ENCODE data around the gene KPNA6.
A peak's percentile ranks its signal among the peaks of the same experiment; 100 is the strongest.
"Not testable (repeated sequence)": the region's sequence is repeated elsewhere in the genome, so short reads cannot be mapped to it uniquely, and the experiment has no call there.

The KPNA6 gene

DNA sequence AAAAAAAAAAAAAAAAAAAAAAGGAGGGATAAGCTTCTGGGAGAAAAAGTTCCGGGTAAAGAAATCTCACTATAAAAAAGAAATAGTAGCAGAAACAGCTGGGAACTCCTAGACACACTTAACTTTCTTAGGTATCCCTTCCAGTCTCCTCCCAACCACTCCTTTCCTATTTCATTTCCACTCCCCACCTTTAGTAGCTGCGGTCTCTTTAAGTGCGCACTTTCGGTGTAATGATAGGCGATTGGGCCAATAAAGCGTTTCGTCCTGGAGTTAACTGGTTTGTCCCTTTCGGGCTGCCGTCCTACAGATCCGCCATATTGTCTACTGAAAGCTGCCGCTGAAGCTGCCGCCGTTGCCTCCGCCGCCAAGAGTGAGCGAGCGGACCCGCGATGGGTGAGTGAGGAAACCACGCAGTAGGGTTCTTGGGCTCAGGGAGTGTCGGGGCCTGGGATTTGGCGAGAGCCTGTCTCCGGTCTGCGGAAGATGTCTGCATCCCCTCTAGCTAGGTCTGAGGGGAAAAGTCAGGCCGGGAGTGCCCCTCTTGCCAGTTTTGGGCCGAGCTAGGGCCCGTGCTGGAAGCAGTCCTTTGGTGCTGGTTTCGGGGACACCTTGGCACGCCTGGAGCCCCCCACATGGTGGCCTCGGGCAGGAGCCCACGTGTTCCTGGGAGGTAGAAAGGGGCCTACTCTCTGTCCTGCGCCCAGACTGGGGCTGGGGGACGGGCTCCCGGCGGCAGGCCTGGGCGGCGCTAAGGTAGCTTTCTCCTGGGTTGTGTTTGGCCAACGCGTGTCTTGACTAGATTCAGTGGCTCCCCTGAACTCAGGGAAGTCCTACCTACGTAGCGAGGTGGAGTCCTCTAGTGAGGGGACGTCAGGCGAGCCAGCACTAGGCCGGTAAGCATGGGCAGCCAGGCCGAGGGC, at the start of gene KPNA6:
Gene KPNA6, plus strand, starts transcription at position 315 of the 920 bp plus-strand sequence. Its CDS starts 75 bp downstream, at position 390.
- DNase-seq (ENCODE audit: low spot score), result peak; percentile 94

DNA sequence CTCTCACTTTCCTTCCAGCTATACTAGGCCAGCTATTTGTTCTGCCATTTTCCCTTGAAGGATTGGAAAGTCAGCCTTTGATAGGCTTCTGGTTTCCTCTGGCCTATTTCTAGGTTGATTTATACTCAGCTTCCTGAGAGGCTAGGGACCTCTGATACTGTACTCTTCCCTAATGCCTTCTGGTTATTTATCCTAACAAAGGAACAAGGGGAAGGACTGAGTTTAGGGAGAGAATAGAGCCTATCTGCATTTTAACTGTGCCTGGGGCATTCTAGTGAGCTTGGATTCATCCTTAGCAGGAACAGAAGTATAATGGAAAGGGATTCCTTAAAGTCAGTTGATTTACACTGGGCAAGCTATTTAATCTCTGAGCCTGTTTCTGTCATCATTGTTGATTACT, 46.9 kb upstream of the KPNA6 start:
- DNase-seq (ENCODE audit: low spot score), result no peak

DNA sequence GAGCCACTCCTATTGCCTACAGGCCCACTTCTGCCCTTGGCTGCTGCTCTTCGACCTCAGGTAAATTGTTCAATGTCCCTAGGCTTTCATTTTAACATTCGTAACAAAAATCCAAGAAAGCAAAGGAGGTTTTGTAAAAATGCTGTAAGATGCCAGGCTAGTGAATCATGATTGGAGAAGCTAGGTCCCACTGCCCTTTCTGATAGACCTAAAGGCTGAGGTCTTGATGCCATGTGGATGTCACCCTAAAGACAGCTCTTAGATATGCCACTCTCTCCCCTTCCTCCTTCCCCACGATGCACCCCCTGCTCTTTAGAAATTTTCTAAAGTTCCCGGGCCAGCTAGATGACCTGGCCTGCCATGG, 45.0 kb upstream of the KPNA6 start:
- no peak for DNase-seq (ENCODE audit: low spot score)

DNA sequence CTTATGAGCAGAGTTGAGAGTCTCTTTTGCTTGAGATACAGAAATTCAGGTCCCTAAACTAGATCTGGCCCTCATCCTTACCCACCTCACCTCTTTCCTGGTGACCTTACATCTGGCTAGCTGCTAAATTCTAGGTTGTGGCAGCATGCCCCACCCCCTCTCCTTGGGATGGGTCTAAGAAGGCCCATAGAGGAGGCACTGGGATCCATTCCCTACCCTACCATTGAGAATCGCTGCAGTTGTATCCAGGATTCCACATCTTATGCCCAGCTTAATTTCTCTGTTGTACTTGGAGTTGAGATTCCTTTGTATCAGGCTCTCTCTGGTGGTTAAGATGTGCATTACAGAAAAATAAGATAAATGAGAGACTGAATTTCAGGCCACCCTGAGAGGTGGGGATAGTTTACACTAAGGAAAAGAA, 44.6 kb upstream of the KPNA6 start:
- peak; percentile 23 for DNase-seq (ENCODE audit: low spot score)

DNA sequence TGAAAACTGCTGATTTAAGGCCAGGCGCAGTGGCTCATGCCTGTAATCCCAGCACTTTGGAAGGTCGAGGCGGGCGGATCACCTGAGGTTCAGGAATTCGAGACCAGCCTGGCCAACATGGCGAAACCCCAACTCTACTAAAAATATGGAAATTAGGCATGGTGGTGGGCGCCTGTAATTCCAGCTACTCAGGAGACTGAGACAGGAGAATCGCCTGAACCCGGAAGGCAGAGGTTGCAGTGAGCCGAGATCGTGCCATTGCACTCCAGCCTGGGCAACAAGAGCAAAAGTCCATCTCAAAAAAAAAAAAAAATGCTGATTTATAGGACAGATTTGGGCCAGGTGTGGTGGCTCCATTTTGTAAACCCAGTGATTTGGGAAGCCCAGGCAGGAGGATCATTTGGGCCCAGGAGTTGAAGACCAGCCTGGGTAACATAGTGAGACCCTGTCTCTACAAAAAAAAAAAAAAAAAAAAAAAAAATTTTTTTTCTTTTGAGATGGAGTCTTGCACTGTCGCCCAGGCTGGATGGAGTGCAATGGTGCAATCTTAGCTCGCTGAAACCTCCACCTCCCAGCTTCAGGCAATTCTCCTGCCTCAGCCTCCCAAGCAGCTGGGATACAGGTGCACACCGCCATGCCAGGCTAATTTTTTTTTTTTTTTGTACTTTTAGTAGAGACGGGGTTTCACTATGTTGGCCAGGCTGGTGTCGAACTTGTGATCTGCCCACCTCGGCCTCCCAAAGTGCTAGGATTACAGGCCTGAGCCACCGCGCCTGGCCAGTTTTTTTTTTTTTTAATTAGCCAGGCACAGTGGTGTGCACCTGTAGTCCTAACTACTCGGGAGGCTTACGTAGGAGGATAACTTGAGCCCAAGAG, 42.0 kb upstream of the KPNA6 start:
- not testable (repeated sequence) for DNase-seq (ENCODE audit: low spot score)

DNA sequence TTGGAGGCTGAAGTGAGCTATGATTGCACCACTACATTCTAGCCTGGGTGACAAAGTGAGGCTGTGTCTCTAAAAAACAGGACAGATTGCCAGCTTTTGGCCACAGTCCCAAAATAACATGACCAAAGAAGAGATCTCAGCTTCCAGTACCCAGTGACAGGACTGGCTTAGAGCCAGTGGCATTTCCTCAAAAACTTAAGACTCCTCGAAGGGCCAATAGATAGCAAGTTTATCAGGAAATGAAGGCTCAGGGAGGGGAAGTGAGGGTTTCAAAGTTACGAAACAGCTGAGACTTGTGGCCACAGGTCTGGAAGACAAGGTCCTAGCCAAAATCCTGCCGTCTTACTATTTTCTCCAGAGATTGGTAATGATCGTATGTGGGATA, 41.4 kb upstream of the KPNA6 start:
- DNase-seq (ENCODE audit: low spot score), result peak; percentile 75

DNA sequence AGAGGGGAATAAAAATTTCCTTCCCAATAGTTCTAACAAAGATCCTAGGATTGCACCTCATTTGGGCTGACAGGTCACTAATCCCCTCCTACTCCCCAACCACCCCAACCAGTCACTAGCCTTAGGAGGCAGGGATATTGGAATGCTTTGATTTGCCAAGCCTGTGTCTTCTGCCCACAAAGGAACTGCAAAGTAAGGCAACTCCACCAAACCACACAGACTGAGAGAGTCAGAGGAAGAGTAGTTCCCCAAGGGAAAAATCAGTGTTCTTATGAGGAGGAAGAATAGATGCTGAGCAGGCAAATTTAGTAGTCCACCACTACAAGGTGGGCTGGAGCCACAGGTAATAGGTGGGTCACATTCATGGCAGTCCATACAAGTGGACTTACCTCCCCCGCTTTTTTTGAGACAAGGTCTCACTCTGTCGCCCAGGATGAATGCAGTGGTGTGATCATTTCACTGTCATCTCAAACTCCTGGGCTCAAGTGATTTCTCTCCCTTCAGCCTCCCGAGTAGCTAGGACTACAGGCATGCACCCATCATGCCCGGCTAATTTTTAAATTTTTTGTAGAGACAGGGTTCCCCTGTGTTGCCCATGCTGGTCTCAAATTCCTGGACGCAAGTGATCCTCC, 38.8 kb upstream of the KPNA6 start:
- no peak for DNase-seq (ENCODE audit: low spot score)

DNA sequence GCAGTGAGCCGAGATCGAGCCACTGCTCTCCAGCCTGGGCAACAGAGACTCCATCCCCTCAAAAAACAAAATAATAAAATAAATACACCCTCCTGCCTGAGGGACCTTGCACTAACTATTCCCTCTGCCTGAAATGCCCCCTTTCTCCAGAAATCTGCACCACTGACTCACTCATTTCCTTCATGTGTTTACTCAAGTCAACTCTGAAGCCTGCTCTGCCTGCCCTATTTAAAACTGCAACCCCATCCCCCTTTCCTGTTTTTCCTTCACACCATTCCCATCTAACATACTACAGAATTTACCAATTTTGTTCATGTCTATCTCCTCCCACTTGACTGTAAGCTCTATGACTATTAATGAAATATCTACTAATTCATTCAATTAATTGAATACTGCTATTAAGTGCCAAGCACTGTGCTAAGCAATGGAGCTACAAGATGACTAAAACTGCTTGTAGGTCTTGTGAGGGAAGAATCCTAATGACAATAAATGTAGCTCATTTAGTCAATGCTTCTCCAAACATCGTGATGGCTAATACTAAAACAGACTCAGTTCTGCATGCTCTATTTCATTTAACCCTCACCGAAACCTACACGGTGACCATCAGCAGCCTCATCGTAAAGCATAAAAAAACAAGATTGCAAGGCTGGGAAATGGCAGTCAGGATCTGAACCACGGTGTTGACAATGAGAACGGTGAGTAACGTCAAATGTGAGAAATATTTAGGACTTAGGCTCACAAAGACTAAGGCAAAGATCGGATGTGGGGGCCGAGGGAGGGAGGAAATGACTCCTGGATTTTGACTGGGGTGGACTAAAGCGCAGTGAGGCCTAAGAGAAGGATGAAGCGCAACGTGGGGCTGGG, 35.9 kb upstream of the KPNA6 start:
- no peak for DNase-seq (ENCODE audit: low spot score)

DNA sequence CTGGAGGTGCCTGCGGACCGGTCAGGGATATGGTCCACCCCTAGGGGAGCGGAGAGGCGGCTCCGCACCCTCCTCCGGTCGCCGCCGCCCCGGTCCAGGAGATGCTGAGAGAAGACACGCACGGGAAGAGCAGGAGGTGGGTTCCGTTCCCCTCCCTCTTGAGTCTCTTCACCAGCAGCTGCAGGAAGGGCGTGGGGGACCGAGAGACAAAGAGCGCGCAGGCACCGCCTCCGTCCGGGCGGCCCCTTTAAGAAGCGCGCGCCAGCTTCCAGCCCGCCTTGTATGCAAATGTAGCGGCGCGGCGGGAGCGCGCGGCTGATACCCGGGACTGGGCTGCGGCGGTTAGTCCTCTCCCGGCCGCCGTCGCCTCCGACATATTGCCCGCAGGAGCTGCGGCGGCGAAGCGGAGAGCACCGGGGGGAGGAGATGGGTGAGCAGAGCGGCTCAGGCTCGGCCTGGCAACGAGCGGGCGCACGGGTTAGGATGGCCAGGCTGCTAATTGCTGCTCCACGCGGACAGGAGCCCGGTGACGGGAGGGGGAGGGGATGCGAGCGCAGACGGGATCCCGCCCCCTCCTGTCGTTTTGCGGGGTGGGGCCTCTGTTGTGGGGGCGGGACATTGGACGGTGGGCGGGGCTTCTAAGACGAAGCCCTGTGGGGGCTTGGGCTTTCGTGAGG, 35.1 kb upstream of the KPNA6 start, which contains the start of gene TMEM39B:
Gene TMEM39B, plus strand, starts transcription at position 318 of the 677 bp plus-strand sequence. Its CDS starts 109 bp downstream, at position 427.
- peak; percentile 90 for DNase-seq (ENCODE audit: low spot score)

DNA sequence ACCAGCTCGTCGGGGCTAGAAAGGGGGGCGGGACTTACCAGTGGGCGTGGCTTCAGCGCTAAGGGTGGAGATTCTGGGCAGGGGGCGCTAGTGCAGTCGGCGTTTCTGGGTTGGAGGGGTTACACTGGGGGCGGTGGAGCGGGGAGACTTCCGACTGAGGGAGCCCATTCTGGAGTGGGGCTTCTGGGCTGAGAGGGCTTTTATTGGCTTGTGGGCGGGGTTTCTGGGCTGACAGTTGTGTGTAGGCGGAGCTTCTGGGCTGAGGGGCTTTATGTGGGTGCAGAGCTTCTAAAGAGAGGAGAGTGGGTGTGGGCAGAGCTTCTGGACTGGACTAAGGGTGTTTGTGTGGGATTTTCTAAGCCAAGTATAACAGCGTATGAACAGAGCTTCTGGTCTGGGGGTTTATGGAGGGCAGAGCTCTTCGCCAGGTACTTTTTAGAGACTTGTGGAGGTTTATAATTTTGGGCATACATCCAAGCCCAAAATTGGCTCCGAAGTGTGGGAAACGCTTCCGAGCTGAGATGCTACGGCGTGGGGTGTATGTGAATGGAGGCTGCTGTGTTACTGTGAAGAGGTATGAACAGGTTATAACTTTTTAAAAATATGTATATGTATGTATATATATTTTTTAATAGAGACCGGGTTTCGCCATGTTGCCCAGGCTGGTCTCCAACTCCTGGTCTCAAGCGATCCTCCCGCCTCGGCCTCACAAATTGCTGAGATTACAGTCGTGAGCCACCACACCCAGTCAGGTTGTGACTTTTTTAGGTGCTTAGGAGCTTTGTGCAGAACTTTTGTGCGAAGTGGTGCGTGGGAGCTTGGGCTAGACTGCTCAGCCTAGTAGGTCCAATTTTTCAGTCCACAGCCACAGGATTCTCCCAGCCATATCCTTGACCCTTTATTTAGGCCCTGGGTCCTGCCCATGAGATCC, 34.3 kb upstream of the KPNA6 start:
- no peak for DNase-seq (ENCODE audit: low spot score)

DNA sequence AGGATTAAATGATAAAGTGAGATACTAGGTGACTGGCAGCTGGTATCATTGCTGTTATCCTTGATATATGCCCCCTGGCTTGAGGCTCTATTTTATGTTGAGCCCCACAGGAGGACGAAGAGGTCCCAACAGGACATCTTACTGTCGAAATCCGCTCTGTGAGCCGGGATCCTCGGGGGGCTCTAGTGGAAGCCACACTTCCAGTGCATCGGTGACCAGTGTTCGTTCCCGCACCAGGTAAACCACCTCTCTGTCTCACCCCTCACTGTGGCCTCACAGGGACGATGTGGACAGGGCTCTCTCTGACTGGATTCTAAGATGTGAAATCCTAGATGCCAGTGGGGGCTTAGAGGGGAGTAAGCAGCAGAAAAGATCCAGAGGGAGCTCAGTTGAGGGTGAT, 33.0 kb upstream of the KPNA6 start:
- DNase-seq (ENCODE audit: low spot score), result no peak

DNA sequence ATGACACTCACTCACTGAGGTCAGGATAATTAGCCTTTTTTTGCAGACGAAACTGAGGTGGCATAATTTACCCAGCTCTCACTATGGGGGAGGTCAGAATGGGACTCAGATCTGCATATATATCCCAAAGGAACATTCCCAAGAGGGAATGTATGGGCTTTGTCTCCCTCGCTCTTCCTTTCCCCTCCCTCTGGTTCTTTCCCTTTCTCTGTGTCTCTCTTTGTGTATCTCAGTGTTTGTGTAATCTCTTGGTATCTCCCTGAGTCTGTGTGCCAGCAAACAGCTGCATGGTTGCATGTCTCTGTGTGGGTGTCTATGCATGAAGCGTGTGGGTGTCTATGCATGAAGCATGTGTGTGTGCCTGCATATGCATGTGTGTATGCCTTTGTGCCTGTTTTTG, 30.4 kb upstream of the KPNA6 start:
- DNase-seq (ENCODE audit: low spot score), result no peak

DNA sequence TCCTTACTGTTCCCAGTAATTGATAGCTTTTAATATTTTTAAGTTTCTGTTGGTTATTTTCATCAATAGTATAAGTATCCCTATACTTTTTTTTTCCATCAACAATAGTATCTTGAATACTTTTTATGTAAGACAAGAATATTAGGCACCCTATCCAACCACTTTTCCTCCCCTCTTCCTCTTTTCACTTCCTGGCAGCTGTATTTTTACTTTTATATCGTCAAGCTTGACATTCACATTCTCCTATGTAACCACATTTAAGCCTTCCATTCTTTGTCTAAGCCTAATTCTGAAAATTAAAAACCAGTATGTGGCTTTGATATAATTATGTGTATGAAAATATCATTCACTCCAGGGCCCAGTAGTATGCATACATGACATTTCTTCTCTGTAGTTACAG, 25.8 kb upstream of the KPNA6 start:
- no peak for DNase-seq (ENCODE audit: low spot score)

DNA sequence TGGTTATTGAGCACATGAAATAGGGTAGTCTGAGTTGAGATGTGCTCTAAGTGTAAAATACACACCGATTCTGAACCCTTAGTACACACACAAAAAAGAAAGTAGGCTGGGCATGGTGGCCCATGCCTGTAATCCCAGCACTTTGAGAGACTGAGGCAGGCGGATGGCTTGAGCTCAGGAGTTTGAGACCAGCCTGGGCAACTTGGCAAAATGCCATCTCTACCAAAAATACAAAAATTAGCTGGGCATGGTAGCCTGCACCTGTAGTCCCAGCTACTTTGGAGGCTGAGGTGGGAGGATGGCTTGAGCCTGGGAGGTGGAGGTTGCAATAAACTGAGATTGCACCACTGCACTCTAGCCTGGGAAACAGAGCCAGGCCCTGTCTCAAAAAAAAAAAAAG, 21.5 kb upstream of the KPNA6 start:
- DNase-seq (ENCODE audit: low spot score), result not testable (repeated sequence)

DNA sequence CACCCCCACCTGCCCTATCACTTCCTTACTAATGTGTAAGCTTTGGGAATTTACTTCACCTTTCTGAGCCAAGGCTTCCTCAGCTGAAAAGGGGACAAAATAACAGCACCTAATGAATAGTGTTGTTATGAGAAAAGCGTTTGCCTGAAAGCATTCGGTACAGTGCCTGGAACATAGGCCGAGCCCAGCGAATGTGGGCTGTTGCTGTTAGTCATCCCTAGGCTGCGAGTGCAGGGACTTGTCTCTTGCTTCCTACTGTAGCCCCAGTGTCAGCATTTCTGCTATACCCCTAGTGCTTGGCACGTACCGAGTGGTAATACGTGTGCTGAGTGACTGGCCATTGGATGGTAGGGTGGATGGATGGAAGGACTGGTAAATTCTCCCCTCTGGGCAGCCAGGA, 16.7 kb upstream of the KPNA6 start:
- no peak for DNase-seq (ENCODE audit: low spot score)

DNA sequence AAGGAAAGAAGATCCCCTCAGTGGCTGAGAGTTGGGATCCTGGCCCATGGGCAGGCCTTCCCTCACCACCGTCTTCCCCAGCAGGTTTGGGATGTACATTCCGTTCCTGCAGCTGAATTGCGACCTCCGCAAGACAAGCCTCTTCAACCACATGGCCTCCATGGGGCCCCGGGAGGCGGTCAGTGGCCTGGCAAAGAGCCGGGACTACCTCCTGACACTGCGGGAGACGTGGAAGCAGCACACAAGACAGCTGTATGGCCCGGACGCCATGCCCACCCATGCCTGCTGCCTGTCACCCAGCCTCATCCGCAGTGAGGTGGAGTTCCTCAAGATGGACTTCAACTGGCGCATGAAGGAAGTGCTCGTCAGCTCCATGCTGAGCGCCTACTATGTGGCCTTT, 16.3 kb upstream of the KPNA6 start:
- DNase-seq (ENCODE audit: low spot score), result no peak

DNA sequence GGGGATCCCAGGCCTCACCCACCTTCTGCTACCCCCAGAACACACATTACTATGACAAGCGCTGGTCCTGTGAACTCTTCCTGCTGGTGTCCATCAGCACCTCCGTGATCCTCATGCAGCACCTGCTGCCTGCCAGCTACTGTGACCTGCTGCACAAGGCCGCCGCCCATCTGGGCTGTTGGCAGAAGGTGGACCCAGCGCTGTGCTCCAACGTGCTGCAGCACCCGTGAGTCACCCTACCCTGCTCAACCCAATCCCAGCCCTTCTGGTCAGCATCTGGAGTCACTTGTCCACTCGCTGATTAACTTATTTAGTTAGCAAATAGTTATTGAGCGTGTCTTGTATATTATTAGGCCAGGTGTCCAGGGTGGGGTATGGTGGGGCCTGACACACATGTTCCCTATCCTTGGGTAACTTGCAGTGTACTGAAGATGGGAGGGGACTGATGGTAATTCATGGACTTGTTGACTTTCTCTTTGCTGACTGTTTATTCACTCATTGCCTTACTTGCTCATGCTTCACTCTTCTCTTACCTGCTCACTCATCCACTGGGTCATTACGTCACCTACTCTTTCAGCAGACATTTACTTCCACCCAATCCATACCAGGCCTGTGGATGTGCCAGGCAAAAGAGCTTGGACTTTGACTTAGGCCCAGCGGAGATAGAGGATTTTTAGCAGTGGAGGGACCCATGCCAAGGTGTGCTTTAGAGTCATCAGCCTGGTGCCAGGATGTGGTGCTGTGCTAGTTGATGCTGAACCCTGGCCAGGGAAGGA, 12.9 kb upstream of the KPNA6 start:
- DNase-seq (ENCODE audit: low spot score), result no peak

DNA sequence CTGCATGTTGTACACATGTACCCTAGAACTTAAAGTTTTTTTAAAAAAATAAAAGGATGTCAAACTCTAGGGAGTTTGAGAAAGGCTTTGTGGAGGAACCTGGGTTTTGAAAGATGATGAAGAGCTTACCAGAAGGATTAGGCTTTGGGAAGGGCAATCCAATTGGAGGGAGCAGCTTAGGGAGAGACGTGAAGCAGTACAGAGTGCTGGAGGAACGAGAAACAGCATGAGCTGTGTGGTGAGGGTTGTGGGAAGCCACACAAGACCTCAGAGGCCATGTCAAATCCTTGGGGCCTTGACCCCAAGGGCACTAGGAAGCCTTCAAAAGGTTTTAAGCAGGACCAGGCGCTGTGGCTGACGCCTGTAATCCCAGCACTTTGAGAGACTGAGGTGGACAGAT, 8.4 kb upstream of the KPNA6 start:
- no peak for DNase-seq (ENCODE audit: low spot score)

DNA sequence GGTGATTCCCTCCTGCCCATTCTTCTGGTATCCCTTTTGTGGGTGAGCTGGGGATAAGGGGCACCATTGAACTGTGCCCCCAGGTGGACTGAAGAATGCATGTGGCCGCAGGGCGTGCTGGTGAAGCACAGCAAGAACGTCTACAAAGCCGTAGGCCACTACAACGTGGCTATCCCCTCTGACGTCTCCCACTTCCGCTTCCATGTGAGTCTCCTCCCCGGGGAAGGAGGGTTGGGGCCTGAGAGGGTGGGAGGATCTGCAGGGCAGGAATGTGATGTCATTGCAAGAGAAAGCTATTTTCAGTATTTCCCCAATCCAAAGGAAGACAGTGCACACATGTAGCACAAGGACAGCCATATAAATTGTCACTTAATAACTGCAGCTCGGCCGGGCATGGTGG, 7.5 kb upstream of the KPNA6 start:
- DNase-seq (ENCODE audit: low spot score), result no peak

Data from LoVo (cell line).